ENCODE results near the gene PNLIPRP2. TPM values are rescaled to one million over a fixed set of nuclear protein-coding genes. Genes with fewer than 3 reads are reported as not detected.

Gene PNLIPRP2
- total RNA-seq, 1 donor from 2014 or later = not detected

DNA sequence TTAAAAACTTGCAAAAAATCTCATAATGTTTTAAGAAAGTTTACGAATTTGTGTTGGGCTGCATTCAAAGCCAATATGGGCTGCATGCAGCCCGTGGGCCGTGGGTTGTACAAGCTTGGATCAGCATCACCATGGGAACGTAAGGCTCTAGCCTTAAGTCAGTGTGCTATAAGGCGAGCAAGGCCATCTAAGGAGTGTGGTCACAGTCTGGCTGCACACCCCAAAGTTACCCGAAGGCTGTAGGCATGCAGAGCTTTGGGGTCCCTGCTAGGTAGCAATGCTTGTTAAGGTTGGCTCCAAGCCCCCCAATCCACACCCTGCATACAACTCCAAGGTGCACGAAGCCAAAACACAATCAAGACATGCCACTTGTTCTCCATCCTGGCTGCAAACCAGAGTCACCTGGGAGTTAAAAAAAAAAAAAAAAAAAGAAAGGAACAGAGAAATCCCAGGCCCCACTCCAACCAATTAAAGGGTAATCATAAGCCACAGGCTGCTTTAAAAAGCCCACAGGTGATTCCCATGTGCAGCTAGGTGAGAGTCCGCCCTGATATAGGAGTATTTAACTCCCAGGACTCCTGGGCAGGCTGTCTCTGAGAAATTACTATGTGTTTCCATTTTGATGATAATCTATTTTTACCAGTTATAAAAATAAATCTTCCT lies 8.5 kb upstream of the PNLIPRP2 start:
- DNase-seq (ENCODE audit: extremely low read depth, low read depth, low spot score) = no peak

- DNase-seq (ENCODE audit: extremely low read depth, low read depth, low spot score) = no peak
Observed at GRCh38 chr10:116613471-116613870, 7.3 kb upstream of the PNLIPRP2 start.

- DNase-seq (ENCODE audit: extremely low read depth, low read depth, low spot score) = no peak
Observed at GRCh38 chr10:116614796-116615195, 6.0 kb upstream of the PNLIPRP2 start.

DNA sequence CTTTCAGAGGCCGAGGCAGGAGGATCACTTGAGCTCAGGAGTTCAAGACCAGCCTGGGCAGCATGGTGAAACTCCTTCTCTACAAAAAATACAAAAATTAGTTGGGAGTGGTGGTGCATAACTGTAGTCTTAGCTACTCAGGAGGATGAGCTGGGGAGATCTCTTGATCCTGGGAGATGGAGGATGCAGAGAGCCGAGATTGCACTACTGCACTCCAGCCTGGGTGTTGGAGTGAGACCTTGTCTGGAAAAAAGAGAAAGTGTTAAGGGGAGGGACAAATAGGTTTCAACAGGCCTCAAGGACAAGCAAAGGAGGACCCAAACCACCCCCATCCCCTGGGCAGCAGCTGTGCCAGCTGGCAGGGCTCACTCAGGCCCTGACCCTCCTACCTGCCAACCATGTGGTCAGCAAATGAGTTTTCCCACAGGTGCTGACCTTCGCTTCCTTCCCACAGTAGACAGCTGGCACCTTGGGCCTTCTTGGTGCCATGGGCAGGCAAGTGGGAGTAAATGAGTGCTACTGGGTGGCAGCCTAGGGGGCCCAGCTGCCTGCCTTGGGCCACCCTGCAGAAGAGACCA lies 5.5 kb upstream of the PNLIPRP2 start:
- no peak for DNase-seq (ENCODE audit: extremely low read depth, low read depth, low spot score)

- DNase-seq (ENCODE audit: extremely low read depth, low read depth, low spot score) = no peak
Observed at GRCh38 chr10:116621476-116621875, 723 bp downstream of the PNLIPRP2 start.

DNA sequence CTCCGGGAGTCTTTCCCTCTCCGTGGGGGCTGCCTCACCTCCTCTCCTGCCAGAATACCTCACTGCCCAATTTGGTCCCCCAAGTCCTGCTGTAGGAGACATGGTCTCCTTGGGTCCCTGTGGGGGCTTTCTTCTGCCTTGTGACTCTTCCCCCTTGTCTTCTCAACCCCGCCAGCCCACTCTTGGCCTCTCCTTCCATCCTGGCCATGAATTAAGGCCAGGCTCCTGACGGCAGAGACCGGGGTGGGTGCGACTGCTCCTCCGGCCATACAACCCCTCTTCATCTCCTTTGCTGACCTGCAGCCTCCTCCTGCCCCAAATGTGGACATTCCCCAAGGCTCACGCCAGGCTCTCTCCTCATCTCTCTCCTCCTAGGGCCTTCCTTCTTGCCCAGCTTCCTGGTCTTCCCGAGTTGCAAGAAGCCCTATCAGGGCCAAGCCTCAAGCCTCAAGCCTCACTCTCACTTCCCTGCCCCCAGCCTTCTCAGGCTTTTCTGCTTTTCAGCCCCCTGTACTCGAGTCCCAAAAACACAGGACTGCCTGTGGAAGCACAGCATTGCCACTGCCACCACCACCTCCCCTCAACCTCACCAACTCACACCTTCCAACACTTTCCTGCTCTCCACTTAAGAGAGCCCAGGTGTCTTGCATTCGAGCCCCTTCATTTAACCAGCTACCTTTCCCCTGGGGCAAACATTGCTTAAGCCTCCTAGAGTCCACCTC lies 1.3 kb downstream of the PNLIPRP2 start:
- no peak for DNase-seq (ENCODE audit: extremely low read depth, low read depth, low spot score)

DNA sequence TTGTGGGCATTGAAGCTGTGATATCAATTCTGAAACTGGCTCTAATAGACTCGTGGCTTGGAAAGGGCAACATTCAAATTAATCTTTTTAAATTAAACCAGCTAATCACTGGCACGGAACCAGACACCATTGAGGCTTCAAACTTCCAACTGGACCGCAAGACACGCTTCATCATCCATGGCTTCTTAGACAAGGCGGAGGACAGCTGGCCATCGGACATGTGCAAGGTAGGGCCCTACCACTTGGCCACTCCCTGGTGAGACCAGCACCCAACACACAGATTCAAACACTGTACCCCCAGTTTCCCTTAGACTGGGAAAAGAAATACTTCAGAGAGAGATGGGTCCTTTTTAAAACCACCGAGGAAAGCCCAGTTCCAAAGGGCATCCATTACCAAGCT lies 5.1 kb downstream of the PNLIPRP2 start:
- no peak for DNase-seq (ENCODE audit: extremely low read depth, low read depth, low spot score)

- no peak for DNase-seq (ENCODE audit: extremely low read depth, low read depth, low spot score)
Observed at GRCh38 chr10:116626815-116627214, 6.1 kb downstream of the PNLIPRP2 start.

DNA sequence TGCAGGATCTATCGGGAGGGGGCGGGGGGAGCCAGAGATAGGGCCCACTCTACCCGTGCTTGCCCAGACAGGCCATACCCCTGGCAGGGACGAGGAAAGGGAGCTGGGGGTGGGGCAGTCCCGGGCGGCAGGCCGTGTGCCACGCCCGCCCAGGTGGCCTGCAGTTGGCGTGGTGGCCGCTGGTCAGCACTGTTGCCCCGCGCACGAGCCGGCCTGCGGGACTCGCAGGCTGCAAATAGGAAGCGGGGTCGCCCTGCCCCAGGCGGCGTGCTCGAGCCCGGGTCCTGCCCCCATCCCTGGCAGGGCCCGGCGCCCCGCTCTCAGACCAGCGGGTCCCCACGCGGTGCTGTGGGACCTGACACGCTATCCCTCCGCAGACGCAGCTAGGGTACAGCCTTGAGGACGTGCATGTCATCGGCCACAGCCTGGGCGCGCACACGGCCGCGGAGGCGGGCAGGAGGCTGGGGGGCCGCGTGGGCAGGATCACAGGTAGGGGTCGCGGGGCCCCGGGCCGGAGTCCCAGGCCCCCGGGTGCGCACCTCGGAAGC lies 6.7 kb downstream of the PNLIPRP2 start:
- DNase-seq (ENCODE audit: extremely low read depth, low read depth, low spot score) = no peak

- no peak for DNase-seq (ENCODE audit: extremely low read depth, low read depth, low spot score)
Observed at GRCh38 chr10:116629340-116629739, 8.6 kb downstream of the PNLIPRP2 start.

DNA sequence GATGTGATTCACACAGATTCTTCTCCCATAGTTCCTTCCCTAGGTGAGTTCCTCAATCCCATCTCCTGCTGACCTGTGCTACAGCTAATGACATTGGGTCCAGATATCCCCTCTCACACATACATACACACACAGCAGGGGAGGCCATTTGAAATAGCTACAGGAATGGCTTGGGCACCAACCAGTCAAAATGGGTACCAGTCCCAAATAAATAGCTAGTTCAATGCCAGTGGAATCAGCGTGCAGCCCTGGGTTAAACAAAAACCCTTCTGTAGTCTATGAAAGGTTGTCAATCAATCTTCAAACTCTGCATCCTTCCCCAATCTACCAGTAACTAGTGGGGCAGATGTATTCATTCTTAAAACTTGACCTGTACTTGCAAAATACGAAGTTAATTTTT lies 9.3 kb downstream of the PNLIPRP2 start:
- DNase-seq (ENCODE audit: extremely low read depth, low read depth, low spot score) = no peak

- no peak for DNase-seq (ENCODE audit: extremely low read depth, low read depth, low spot score)
Observed at GRCh38 chr10:116631871-116632295, 11.1 kb downstream of the PNLIPRP2 start.

DNA sequence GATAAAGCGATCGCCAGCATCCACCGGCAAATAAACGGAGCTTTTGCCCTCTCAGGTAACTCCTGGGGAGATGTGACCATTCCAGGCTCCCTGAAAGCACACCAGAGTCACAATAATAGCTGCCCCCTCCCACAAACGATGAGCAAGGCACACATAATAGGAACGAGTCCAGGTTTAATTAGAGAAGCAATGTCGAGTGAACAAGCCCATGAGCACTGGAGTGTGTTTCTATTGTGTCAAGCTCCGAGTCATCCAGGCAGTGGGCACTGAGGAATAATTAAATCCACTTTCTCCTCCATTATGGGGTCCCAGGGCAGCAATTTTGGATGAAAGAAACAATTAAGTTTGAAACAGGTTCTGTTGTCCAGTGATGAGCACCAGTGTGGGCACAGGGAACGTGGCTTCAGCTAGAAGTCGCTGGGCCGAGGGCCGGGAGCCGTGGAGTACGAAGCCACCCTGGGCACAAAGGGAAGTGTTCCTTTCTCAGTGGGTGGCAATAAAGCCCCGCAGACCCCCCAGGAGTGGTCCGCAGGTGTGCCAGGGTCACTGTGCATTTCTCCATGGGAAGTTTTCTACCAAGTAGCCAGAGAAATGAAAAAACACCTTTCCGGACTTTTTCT lies 12.0 kb downstream of the PNLIPRP2 start:
- DNase-seq (ENCODE audit: extremely low read depth, low read depth, low spot score) = no peak

GRCh38 chr10:116633216-116633600 lies 12.5 kb downstream of the PNLIPRP2 start:
- DNase-seq (ENCODE audit: extremely low read depth, low read depth, low spot score) = no peak

- no peak for DNase-seq (ENCODE audit: extremely low read depth, low read depth, low spot score)
Observed at GRCh38 chr10:116634126-116634975, 13.6 kb downstream of the PNLIPRP2 start.

GRCh38 chr10:116636385-116636784 lies 15.6 kb downstream of the PNLIPRP2 start:
- no peak for DNase-seq (ENCODE audit: extremely low read depth, low read depth, low spot score)

- no peak for DNase-seq (ENCODE audit: extremely low read depth, low read depth, low spot score)
Observed at GRCh38 chr10:116636976-116637375, 16.2 kb downstream of the PNLIPRP2 start.

- no peak for DNase-seq (ENCODE audit: extremely low read depth, low read depth, low spot score)
Observed at GRCh38 chr10:116637830-116638229, 17.1 kb downstream of the PNLIPRP2 start.

- DNase-seq (ENCODE audit: extremely low read depth, low read depth, low spot score) = no peak
Observed at GRCh38 chr10:116646502-116646901, 25.7 kb downstream of the PNLIPRP2 start.

GRCh38 chr10:116648903-116649302 lies 28.1 kb downstream of the PNLIPRP2 start:
- no peak for DNase-seq (ENCODE audit: extremely low read depth, low read depth, low spot score)

Measured in glomerular endothelial cell (primary cell).